ENCODE data around the gene FOXP2.

- TF ChIP-seq, protein P1, sequence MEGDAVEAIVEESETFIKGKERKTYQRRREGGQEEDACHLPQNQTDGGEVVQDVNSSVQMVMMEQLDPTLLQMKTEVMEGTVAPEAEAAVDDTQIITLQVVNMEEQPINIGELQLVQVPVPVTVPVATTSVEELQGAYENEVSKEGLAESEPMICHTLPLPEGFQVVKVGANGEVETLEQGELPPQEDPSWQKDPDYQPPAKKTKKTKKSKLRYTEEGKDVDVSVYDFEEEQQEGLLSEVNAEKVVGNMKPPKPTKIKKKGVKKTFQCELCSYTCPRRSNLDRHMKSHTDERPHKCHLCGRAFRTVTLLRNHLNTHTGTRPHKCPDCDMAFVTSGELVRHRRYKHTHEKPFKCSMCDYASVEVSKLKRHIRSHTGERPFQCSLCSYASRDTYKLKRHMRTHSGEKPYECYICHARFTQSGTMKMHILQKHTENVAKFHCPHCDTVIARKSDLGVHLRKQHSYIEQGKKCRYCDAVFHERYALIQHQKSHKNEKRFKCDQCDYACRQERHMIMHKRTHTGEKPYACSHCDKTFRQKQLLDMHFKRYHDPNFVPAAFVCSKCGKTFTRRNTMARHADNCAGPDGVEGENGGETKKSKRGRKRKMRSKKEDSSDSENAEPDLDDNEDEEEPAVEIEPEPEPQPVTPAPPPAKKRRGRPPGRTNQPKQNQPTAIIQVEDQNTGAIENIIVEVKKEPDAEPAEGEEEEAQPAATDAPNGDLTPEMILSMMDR (IDR thresholded peaks at IDR 0.05): no peak
- TF ChIP-seq POLR2A (IDR thresholded peaks at IDR 0.05): no peak
Observed at GRCh38 chr7:114718861-114719260, 304.2 kb downstream of the FOXP2 start.
